T-helper 2 cell treated with Interferon-gamma antibody and Interleukin-4, amounts not matched to agents 5 μg/mL and 100 μg/mL, for 36 hours (primary cell): ENCODE measurements around the gene SHISA9.

ENCODE experiments used
- DNase-seq: peaks from one replicate; pipeline ENCODE4 v3.0.0; 2021; ENCODE audit warnings: low spot score
- H3K27ac Mint-ChIP-seq: one replicate; pipeline ENCODE4 v1.8.0; 2021; ENCODE audit warnings: mild to moderate bottlenecking, mixed read lengths
- H3K27me3 Mint-ChIP-seq: one replicate; pipeline ENCODE4 v1.8.0; 2021; ENCODE audit warnings: low read depth, mixed read lengths
- H3K36me3 Mint-ChIP-seq: one replicate; pipeline ENCODE4 v1.8.0; 2021; ENCODE audit warnings: low read depth, mixed read lengths
- H3K4me1 Mint-ChIP-seq: one replicate; pipeline ENCODE4 v1.8.0; 2021; ENCODE audit warnings: low read depth, mixed read lengths
- H3K4me3 Mint-ChIP-seq: one replicate; pipeline ENCODE4 v1.8.0; 2022; ENCODE audit warnings: mild to moderate bottlenecking, moderate library complexity, mixed read lengths
- H3K9me3 Mint-ChIP-seq: one replicate; pipeline ENCODE4 v1.8.0; 2021; ENCODE audit warnings: mixed read lengths

The SHISA9 gene

DNA sequence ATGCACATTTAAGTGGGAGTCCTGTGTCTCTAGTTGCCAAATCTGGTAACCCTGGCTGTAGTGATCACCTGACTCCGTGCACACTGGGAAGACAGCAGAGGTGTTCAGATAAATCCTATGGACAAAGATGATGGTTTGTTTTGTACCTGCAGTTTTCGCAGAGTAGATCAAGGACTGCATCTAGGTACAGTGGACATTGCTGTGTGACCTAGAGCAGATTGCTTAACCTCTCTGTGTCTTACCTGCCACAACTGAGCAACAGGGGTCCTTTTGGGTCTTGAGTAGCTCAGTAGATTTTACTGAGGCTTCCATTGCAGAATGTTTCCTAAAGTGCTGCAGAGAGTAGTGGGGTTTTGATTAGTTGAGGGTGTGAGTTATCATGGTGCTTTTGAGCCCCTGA is 160.8 kb downstream of the SHISA9 start:
- Mint-ChIP-seq H3K4me1 (no peaks in the 10 kb centered on the region), H3K27ac (no peak overlapping the region), H3K4me3 (no peak overlapping the region), H3K27me3 (no peaks in the 10 kb centered on the region), H3K36me3 (no peaks in the 10 kb centered on the region), H3K9me3 (peaks cover 21% of the 10 kb centered on the region)
- DNase-seq = no peak

- H3K27me3 Mint-ChIP-seq = no peaks in the 10 kb centered on the region
- H3K27ac Mint-ChIP-seq = no peak overlapping the region
- no peaks in the 10 kb centered on the region for H3K36me3 Mint-ChIP-seq
- H3K4me1 Mint-ChIP-seq = no peaks in the 10 kb centered on the region
- DNase-seq = no peak
- no peak overlapping the region for H3K4me3 Mint-ChIP-seq
- H3K9me3 Mint-ChIP-seq = peaks cover 26% of the 10 kb centered on the region
These were observed 162.1 kb downstream of the SHISA9 start for GRCh38 chr16:13063457-13063856.

- no peak for DNase-seq
- Mint-ChIP-seq H3K4me3 (no peak overlapping the region), H3K4me1 (no peaks in the 10 kb centered on the region), H3K27ac (no peak overlapping the region), H3K36me3 (no peaks in the 10 kb centered on the region), H3K27me3 (no peaks in the 10 kb centered on the region), H3K9me3 (peaks cover 32% of the 10 kb centered on the region)
These were observed 163.4 kb downstream of the SHISA9 start for GRCh38 chr16:13064821-13065220.

DNA sequence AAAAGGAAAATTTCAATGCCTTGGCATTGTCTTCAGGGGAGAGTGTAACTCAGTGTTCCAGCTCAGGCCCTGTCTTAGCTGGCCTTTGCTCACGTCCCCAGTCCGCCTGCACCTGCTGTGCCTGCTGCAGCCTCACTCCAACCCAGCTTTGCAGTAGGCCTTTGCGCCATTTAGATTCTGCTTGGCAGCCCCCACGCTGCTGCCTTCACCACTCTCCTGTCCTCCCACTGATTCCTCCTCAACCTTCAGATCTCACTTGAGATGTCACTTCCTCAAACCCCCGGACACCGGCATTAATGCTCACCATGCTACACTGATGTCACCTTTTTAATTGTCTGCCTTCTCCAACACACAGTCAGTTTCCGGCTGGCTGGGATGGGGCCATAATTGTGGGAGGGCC is 166.2 kb downstream of the SHISA9 start:
- Mint-ChIP-seq H3K27ac (no peak overlapping the region), H3K4me1 (no peaks in the 10 kb centered on the region), H3K27me3 (no peaks in the 10 kb centered on the region), H3K4me3 (no peak overlapping the region), H3K9me3 (peaks cover 32% of the 10 kb centered on the region), H3K36me3 (no peaks in the 10 kb centered on the region)
- DNase-seq = no peak

DNA sequence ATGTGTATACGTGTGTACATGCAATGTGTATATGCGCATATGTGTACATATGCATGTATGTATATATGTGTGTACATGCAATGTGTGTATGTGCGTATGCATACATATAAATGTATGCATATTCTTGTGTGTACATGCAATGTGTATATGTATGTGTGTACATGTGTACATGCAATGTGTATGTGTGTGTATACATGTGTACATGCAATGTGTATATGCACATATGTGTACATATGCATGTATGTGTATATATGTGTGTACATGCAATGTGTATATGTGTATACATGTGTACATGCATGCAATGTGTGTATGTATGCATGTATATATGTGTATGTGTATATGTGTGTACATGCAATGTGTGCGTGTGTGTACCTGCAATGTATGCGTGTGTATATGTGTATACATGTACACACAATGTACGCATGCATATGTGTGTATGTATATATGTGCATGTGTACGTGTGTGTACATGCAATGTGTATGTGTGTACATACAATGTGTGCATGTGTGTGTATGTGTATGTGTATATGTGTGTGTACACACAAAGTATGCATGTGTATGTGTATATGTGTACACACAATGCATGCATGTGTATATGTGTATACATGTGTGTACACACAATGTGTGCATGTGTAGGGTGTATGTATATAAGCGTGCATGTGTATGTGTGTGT is 167.7 kb downstream of the SHISA9 start:
- no peaks in the 10 kb centered on the region for H3K36me3 Mint-ChIP-seq
- H3K4me3 Mint-ChIP-seq = no peak overlapping the region
- no peak overlapping the region for H3K27ac Mint-ChIP-seq
- H3K9me3 Mint-ChIP-seq = peaks cover 39% of the 10 kb centered on the region
- DNase-seq = no peak
- H3K4me1 Mint-ChIP-seq = no peaks in the 10 kb centered on the region
- no peaks in the 10 kb centered on the region for H3K27me3 Mint-ChIP-seq

DNA sequence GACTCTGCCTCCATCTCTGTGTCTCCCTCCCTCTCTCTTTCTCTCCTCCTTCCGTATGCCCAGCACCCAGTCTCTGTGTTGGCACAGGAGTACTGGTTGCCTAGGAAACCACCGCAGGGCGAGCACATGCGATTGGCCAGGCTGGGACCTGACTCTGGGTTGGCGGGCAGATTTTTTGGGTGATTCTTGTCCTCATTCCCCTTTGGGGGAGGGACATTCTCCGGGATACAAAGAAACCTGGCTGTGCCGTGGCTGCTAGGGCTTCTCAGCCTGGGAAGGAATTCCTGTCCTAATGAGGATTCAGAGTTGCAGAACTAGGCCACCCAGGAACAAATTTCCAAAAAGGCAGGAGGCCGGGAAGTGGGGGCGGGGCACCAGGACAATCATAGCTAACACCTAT is 168.9 kb downstream of the SHISA9 start:
- H3K36me3 Mint-ChIP-seq = no peaks in the 10 kb centered on the region
- H3K9me3 Mint-ChIP-seq = peaks cover 35% of the 10 kb centered on the region
- no peak for DNase-seq
- no peaks in the 10 kb centered on the region for H3K4me1 Mint-ChIP-seq
- H3K27me3 Mint-ChIP-seq = no peaks in the 10 kb centered on the region
- H3K27ac Mint-ChIP-seq = no peak overlapping the region
- H3K4me3 Mint-ChIP-seq = no peak overlapping the region

DNA sequence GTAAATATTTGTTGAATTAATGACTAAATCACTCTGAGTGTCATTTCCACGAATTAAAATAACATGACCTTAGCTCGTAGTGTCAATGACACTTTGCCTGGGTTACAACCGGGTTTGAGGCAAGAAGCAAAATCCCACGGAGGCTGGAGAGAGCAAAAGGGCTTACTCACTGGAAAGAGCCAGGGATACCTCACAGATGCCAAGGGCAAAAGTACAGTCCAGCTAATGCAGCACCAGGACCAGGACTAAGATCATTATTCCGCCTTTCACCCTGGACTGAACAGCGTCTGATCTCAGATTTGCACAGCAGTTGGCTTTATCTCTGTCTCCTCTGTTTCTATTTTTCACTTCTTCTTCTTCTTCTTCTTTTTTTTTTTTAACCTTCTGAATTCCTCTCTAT is 175.5 kb downstream of the SHISA9 start:
- no peak overlapping the region for H3K27ac Mint-ChIP-seq
- no peaks in the 10 kb centered on the region for H3K27me3 Mint-ChIP-seq
- peaks cover 11% of the 10 kb centered on the region for H3K9me3 Mint-ChIP-seq
- no peak overlapping the region for H3K4me3 Mint-ChIP-seq
- H3K36me3 Mint-ChIP-seq = no peaks in the 10 kb centered on the region
- DNase-seq = no peak
- H3K4me1 Mint-ChIP-seq = no peaks in the 10 kb centered on the region

- H3K27ac Mint-ChIP-seq = no peak overlapping the region
- peaks cover 11% of the 10 kb centered on the region for H3K9me3 Mint-ChIP-seq
- H3K4me3 Mint-ChIP-seq = no peak overlapping the region
- no peaks in the 10 kb centered on the region for H3K4me1 Mint-ChIP-seq
- no peaks in the 10 kb centered on the region for H3K36me3 Mint-ChIP-seq
- H3K27me3 Mint-ChIP-seq = no peaks in the 10 kb centered on the region
- no peak for DNase-seq
These were observed 176.4 kb downstream of the SHISA9 start for GRCh38 chr16:13077816-13078215.

DNA sequence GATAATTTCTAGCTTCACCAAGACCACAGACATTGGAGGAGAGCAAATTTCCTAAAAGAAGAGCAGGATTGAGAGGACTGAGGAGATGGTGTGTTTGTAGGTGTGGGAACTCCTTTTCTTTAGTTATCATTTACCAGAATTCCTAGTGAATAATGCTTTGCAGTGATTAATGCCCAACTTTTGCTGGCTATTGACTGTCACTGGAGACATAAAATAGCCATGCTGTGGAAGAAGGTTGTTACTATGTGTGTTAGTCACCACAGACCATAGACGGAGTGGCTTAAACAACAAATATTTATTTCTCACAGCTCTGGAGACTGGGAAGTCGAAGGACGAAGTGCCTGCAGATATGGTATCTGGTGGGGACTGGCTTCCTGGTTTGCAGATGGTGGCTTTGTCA is 179.1 kb downstream of the SHISA9 start:
- H3K36me3 Mint-ChIP-seq = no peaks in the 10 kb centered on the region
- no peak overlapping the region for H3K27ac Mint-ChIP-seq
- no peaks in the 10 kb centered on the region for H3K4me1 Mint-ChIP-seq
- no peaks in the 10 kb centered on the region for H3K27me3 Mint-ChIP-seq
- peaks cover 25% of the 10 kb centered on the region for H3K9me3 Mint-ChIP-seq
- H3K4me3 Mint-ChIP-seq = no peak overlapping the region
- DNase-seq = no peak

- no peak for DNase-seq
- Mint-ChIP-seq H3K9me3 (peaks cover 27% of the 10 kb centered on the region), H3K27me3 (no peaks in the 10 kb centered on the region), H3K4me1 (no peaks in the 10 kb centered on the region), H3K36me3 (no peaks in the 10 kb centered on the region), H3K4me3 (no peak overlapping the region), H3K27ac (no peak overlapping the region)
These were observed 180.5 kb downstream of the SHISA9 start for GRCh38 chr16:13081825-13082331.

GRCh38 chr16:13083681-13084080 is 182.3 kb downstream of the SHISA9 start:
- Mint-ChIP-seq H3K9me3 (peaks cover 33% of the 10 kb centered on the region), H3K4me3 (no peak overlapping the region), H3K27me3 (no peaks in the 10 kb centered on the region), H3K27ac (no peak overlapping the region), H3K36me3 (no peaks in the 10 kb centered on the region), H3K4me1 (no peaks in the 10 kb centered on the region)
- no peak for DNase-seq

DNA sequence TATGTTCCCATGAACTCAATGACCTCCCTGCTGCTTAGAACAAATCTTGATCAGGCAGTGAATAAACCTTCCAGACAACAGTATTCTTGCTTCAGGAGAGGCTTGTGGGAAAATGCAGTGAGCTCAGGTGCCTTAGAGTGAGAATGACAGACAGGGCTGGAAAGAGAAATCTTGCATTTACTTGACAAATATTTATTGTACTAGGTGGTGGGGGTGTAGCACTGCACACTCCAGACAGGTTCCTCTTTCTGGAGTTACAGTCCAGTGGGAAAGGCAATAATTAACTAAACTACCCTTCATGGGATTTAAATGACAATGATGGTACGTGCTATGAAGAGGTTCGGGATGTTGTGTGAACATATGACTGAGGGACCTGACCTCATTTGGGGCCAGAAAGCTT is 182.9 kb downstream of the SHISA9 start:
- Mint-ChIP-seq H3K27me3 (no peaks in the 10 kb centered on the region), H3K27ac (no peak overlapping the region), H3K9me3 (peaks cover 33% of the 10 kb centered on the region), H3K4me3 (no peak overlapping the region), H3K36me3 (no peaks in the 10 kb centered on the region), H3K4me1 (no peaks in the 10 kb centered on the region)
- DNase-seq = no peak

- Mint-ChIP-seq H3K27ac (no peak overlapping the region), H3K36me3 (no peaks in the 10 kb centered on the region), H3K4me1 (no peaks in the 10 kb centered on the region), H3K9me3 (peaks cover 51% of the 10 kb centered on the region), H3K4me3 (no peak overlapping the region), H3K27me3 (no peaks in the 10 kb centered on the region)
- no peak for DNase-seq
These were observed 192.3 kb downstream of the SHISA9 start for GRCh38 chr16:13093661-13094060.

DNA sequence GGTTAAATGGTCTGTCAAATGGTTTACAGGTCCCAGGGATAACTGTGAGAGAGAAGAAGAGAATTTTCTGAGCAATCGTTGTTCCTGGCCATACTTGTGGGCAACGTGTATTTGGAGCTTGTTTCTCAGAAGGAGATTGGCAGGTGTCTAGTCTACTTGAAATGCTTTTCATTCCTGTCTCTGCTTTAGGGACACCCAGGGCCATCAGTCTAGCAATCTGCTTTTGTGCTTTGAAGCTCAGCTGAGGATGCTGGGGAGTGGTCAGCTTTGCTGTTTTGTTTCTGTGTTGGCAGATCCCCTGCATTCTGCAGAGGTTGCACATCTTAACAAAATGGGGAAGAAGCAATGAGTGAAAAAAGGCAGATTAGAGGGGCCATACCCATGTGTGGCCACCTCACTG is 193.7 kb downstream of the SHISA9 start:
- H3K4me1 Mint-ChIP-seq = no peaks in the 10 kb centered on the region
- DNase-seq = no peak
- no peak overlapping the region for H3K4me3 Mint-ChIP-seq
- H3K9me3 Mint-ChIP-seq = peaks cover 52% of the 10 kb centered on the region
- H3K27ac Mint-ChIP-seq = no peak overlapping the region
- no peaks in the 10 kb centered on the region for H3K36me3 Mint-ChIP-seq
- H3K27me3 Mint-ChIP-seq = no peaks in the 10 kb centered on the region

GRCh38 chr16:13098536-13098935 is 197.1 kb downstream of the SHISA9 start:
- no peak for DNase-seq
- Mint-ChIP-seq H3K27me3 (no peaks in the 10 kb centered on the region), H3K9me3 (peaks cover 31% of the 10 kb centered on the region), H3K4me1 (no peaks in the 10 kb centered on the region), H3K27ac (no peak overlapping the region), H3K36me3 (no peaks in the 10 kb centered on the region), H3K4me3 (no peak overlapping the region)
